GM23338 (cell line): ENCODE data around the gene ATP6V0E2. TPM values are rescaled to one million over a fixed set of nuclear protein-coding genes. Genes with fewer than 3 reads are reported as not detected.

ENCODE experiments used
- ATAC-seq: fragments of 200-7000 bp; cut with Tn5 transposase; 3 replicates; pipeline ENCODE4 v1.9.1; 2020
- DNase-seq: peaks from one replicate; pipeline ENCODE4 v3.0.0-alpha.2; 2015; ENCODE audit warnings: low spot score
- H2AFZ ChIP-seq: fragments of 200-600 bp; sonication (generic); 2 replicates; pipeline ENCODE4 v1.8.0; 2016; ENCODE audit warnings: antibody characterized with exemption, mild to moderate bottlenecking, moderate library complexity
- H3F3A ChIP-seq: fragments of 200-600 bp; sonication (generic); replicated peaks from 2 replicates; pipeline ENCODE4 v1.8.0; 2017; ENCODE audit warnings: antibody characterized with exemption, mixed run types, low read depth
- H3K27ac ChIP-seq: fragments of 200-600 bp; sonication (generic); 2 replicates; pipeline ENCODE4 v1.6.1; 2016; ENCODE audit warnings: low read depth
- H3K27me3 ChIP-seq: fragments of 200-600 bp; sonication (generic); 2 replicates; pipeline ENCODE4 v1.8.0; 2016; ENCODE audit warnings: mild to moderate bottlenecking, mixed run types, moderate library complexity; ENCODE audit not compliant: insufficient read depth
- H3K36me3 ChIP-seq: fragments of 200-600 bp; sonication (generic); 2 replicates; pipeline ENCODE4 v1.8.0; 2016; ENCODE audit warnings: mild to moderate bottlenecking; ENCODE audit not compliant: insufficient read depth
- H3K4me1 ChIP-seq: fragments of 200-600 bp; sonication (generic); 2 replicates; pipeline ENCODE4 v1.8.0; 2016; ENCODE audit warnings: mild to moderate bottlenecking, moderate library complexity; ENCODE audit not compliant: insufficient read depth
- H3K4me2 ChIP-seq: fragments of 200-600 bp; sonication (generic); 2 replicates; pipeline ENCODE4 v1.7.1; 2017; ENCODE audit warnings: mixed run types
- H3K4me3 ChIP-seq: fragments of 200-600 bp; sonication (generic); 2 replicates; pipeline ENCODE4 v1.6.1; 2016; ENCODE audit warnings: mixed run types
- H3K79me2 ChIP-seq: fragments of 200-600 bp; sonication (generic); replicated peaks from 2 replicates; pipeline ENCODE4 v1.8.0; 2017; ENCODE audit warnings: mild to moderate bottlenecking; ENCODE audit not compliant: insufficient read depth
- H3K9me2 ChIP-seq: fragments of 200-600 bp; sonication (generic); 2 replicates; pipeline ENCODE4 v1.8.0; 2017; ENCODE audit not compliant: insufficient read depth
- H4K20me1 ChIP-seq: fragments of 200-600 bp; sonication (generic); replicated peaks from 2 replicates; pipeline ENCODE4 v1.8.0; 2017; ENCODE audit warnings: mild to moderate bottlenecking; ENCODE audit not compliant: insufficient read depth
- H3K27ac Mint-ChIP-seq: 2 replicates; pipeline ENCODE4 v1.8.0; 2020; ENCODE audit warnings: inconsistent platforms, mild to moderate bottlenecking, moderate library complexity, mixed read lengths
- H3K27me3 Mint-ChIP-seq: 3 replicates; pipeline ENCODE4 v1.8.0; 2022; ENCODE audit warnings: low read depth, mild to moderate bottlenecking, moderate library complexity, mixed read lengths, inconsistent platforms; ENCODE audit not compliant: insufficient read depth, poor library complexity
- H3K36me3 Mint-ChIP-seq: 3 replicates; pipeline ENCODE4 v1.8.0; 2021; ENCODE audit warnings: low read depth, mild to moderate bottlenecking, inconsistent platforms, moderate library complexity, mixed read lengths
- H3K4me1 Mint-ChIP-seq: 3 replicates; pipeline ENCODE4 v1.8.0; 2020; ENCODE audit warnings: mild to moderate bottlenecking, inconsistent platforms, mixed read lengths
- H3K4me3 Mint-ChIP-seq: 3 replicates; pipeline ENCODE4 v1.8.0; 2021; ENCODE audit warnings: moderate library complexity, mild to moderate bottlenecking, inconsistent platforms, mixed read lengths
- H3K9me3 Mint-ChIP-seq: 3 replicates; pipeline ENCODE4 v1.8.0; 2020; ENCODE audit warnings: moderate library complexity, mild to moderate bottlenecking, inconsistent platforms, mixed read lengths
- CTCF ChIP-seq, 2 experiments: fragments of 200-600 bp in 1 of 2; sonication (generic) in 1 of 2; conservative IDR thresholded peaks; 2 replicates each; pipeline versions ENCODE4 v1.5.1 to v1.6.1; 2016 to 2017; ENCODE audit warnings: antibody characterized with exemption in 2 of 2, low read depth in 2 of 2, mild to moderate bottlenecking in 2 of 2, moderate library complexity in 1 of 2
- ETS1 ChIP-seq: IDR thresholded peaks from 2 replicates; pipeline ENCODE4 v1.6.1; 2016; ENCODE audit warnings: antibody characterized with exemption
- EZH2 ChIP-seq: fragments of 200-600 bp; sonication (generic); IDR thresholded peaks from one replicate; pipeline ENCODE4 v1.8.0; 2017; ENCODE audit warnings: antibody characterized with exemption, mild to moderate bottlenecking, low read depth; ENCODE audit not compliant: unreplicated experiment
- JUNB ChIP-seq: IDR thresholded peaks from one replicate; pipeline ENCODE4 v1.6.1; 2016; ENCODE audit warnings: antibody characterized with exemption; ENCODE audit not compliant: unreplicated experiment
- NANOG ChIP-seq: IDR thresholded peaks from 2 replicates; pipeline ENCODE4 v1.6.1; 2016; ENCODE audit warnings: antibody characterized with exemption, borderline replicate concordance
- POLR2AphosphoS5 ChIP-seq: IDR thresholded peaks from 2 replicates; pipeline ENCODE4 v1.6.1; 2016; ENCODE audit warnings: antibody characterized with exemption, low read depth
- STAT1 ChIP-seq: IDR thresholded peaks from one replicate; pipeline ENCODE4 v1.6.1; 2016; ENCODE audit warnings: antibody characterized with exemption; ENCODE audit not compliant: unreplicated experiment
- ZNF114 ChIP-seq: fragments of 250-450 bp; sonication (Bioruptor Pico); IDR thresholded peaks from 2 replicates; pipeline ENCODE4 v1.5.0; 2020; ENCODE audit warnings: mild to moderate bottlenecking, moderate library complexity
- ZNF331 ChIP-seq: fragments of 250-450 bp; sonication (Bioruptor Pico); IDR thresholded peaks from 2 replicates; pipeline ENCODE4 v1.5.0; 2020; ENCODE audit warnings: low read depth, mild to moderate bottlenecking, moderate library complexity
- ZNF462 ChIP-seq: fragments of 250-450 bp; sonication (Bioruptor Pico); IDR thresholded peaks from 2 replicates; pipeline ENCODE4 v1.5.0; 2020; ENCODE audit warnings: mild to moderate bottlenecking, moderate library complexity
- polyA plus RNA-seq: library from polyadenylated mRNA; unstranded; fragments of >200 nt; fragmentation: Nextera tagmentation; extraction: Ambion mirVana; gene quantifications from 2 replicates; pipeline ENCODE4 v1.2.1, GENCODE V29; 2016
- total RNA-seq: library from RNA; depleted of rRNA; stranded (reverse); fragments of >200 nt; shearing (Covaris generic); gene quantifications from 2 replicates; pipeline ENCODE4 v1.2.3, GENCODE V29; 2014

Gene ATP6V0E2
- total and polyA plus RNA-seq, 2 experiments from 2014 or later: 15.6 to 34.7 TPM

- Mint-ChIP-seq H3K9me3 (no peaks in the 10 kb centered on the region; the same call in 2 of the 3 replicates), H3K27ac (no peak overlapping the region), H3K36me3 (no peaks in the 10 kb centered on the region; the same call in 2 of the 3 replicates), H3K27me3 (peaks cover 20% of the 10 kb centered on the region), H3K4me3 (no peak overlapping the region), H3K4me1 (peaks cover 34% of the 10 kb centered on the region)
- H3K79me2 ChIP-seq: no peaks in the 10 kb centered on the region
- H3K36me3 ChIP-seq: no peaks in the 10 kb centered on the region
- no peak overlapping the region for H3K4me2 ChIP-seq
- H3K27me3 ChIP-seq: no peaks in the 10 kb centered on the region
- H3F3A ChIP-seq: 0 out of 2 replicates have a peak, but pooled peaks cover 3% of the 10 kb centered on the region
- peaks cover 24% of the 10 kb centered on the region for H3K4me1 ChIP-seq
- H4K20me1 ChIP-seq: no peaks in the 10 kb centered on the region
- DNase-seq (no peak), ATAC-seq (no peak)
- no peak overlapping the region for H2AFZ ChIP-seq
- TF ChIP-seq EZH2: no peak
- TF ChIP-seq CTCF (conservative IDR thresholded peaks at IDR 0.05; ENCODE audit: low read depth in 2 of 2): no peak
- TF ChIP-seq ETS1: no peak
- TF ChIP-seq ZNF114 (CRISPR knock-in tag): no peak
- TF ChIP-seq STAT1: no peak
- no peak overlapping the region for H3K27ac ChIP-seq
- no peaks in the 10 kb centered on the region for H3K9me2 ChIP-seq
- no peak overlapping the region for H3K4me3 ChIP-seq
Measured at GRCh38 chr7:149856583-149856982, 17.2 kb upstream of the ATP6V0E2 start.

- no peaks in the 10 kb centered on the region for H4K20me1 ChIP-seq
- H3K9me3 Mint-ChIP-seq: no peaks in the 10 kb centered on the region; the same call in 2 of the 3 replicates
- H2AFZ ChIP-seq: no peak overlapping the region
- H3K36me3 Mint-ChIP-seq: no peaks in the 10 kb centered on the region; the same call in 2 of the 3 replicates
- H3K4me3 Mint-ChIP-seq: no peak overlapping the region
- peaks cover 28% of the 10 kb centered on the region for H3K4me1 Mint-ChIP-seq
- no peak overlapping the region for H3K4me2 ChIP-seq
- no peak for ATAC-seq
- H3K27me3 ChIP-seq: no peaks in the 10 kb centered on the region
- no peak overlapping the region for H3K27ac ChIP-seq
- peaks cover 19% of the 10 kb centered on the region for H3K4me1 ChIP-seq
- no peaks in the 10 kb centered on the region for H3K79me2 ChIP-seq
- H3K36me3 ChIP-seq: no peaks in the 10 kb centered on the region
- H3K27me3 Mint-ChIP-seq: peaks cover 15% of the 10 kb centered on the region
- H3F3A ChIP-seq: 0 out of 2 replicates have a peak, but pooled peaks cover 3% of the 10 kb centered on the region
- TF ChIP-seq ZNF114 (CRISPR knock-in tag): no peak
- TF ChIP-seq EZH2: no peak
- TF ChIP-seq NANOG: no peak
- no peak for TF ChIP-seq STAT1
- no peak for TF ChIP-seq ETS1
- TF ChIP-seq ZNF331 (CRISPR knock-in tag): no peak
- TF ChIP-seq POLR2AphosphoS5: no peak
- TF ChIP-seq ZNF462: no peak
- no peak for TF ChIP-seq JUNB
- H3K4me3 ChIP-seq: no peak overlapping the region
- H3K27ac Mint-ChIP-seq: no peak overlapping the region
- no peak for DNase-seq
- no peaks in the 10 kb centered on the region for H3K9me2 ChIP-seq
Measured at GRCh38 chr7:149859369-149859768, 14.4 kb upstream of the ATP6V0E2 start.
